Measurements from ENCODE around the gene FAM3C. TPM values are rescaled to one million over a fixed set of nuclear protein-coding genes. Genes with fewer than 3 reads are reported as not detected.
"Not testable (repeated sequence)": the region's sequence is repeated elsewhere in the genome, so short reads cannot be mapped to it uniquely, and the experiment has no call there.

FAM3C gene
- total and polyA plus RNA-seq, 2 of the 4 experiments (the other 2 are of a cell fraction): 11.5 to 45.8 TPM

DNA sequence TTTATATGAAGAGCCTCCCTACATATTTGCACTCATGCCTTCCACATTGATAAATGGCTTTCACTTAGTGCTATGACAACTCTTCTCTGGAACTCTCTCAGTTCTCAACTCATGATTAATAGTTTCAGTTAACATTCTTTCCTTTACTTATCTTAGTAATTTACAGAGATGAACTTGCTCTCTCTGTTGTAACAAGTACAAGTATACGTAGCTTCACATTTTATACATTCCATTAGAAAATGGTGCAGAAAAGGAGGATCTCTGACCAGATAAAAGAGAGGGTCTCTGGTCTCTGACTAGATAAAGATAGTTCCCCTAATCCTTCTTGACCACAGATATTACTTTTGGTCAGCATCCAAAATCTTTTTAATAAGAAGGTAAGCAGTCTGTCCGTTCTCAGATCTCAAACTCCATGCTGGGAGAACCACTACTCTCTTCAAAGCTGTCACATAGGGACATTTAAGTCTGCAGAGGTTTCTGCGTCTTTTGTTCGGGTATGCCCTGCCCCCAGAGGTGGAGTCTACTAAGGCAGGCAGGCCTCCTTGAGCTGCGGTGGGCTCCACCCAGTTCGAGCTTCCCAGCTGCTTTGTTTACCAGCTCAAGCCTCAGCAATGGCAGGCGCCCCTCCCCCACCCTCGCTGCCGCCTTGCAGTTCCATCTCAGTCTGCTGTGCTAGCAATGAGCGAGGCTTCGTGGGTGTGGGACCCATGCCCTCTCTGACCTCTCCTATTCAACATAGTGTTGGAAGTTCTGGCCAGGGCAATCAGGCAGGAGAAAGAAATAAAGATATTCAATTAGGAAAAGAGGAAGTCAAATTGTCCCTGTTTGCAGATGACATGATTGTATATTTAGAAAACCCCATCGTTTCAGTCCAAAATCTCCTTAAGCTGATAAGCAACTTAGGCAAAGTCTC, 42.2 kb upstream of the FAM3C start:
- POLR2A ChIA-PET (ENCODE audit: unreplicated experiment); H2AK5ac ChIP-seq (ENCODE audit: low read depth, low read length); BruUV-seq (replicated peaks); H3K27me3 ChIP-seq (ENCODE audit: control insufficient read depth, insufficient read depth, low read length); H3K36me3 ChIP-seq (ENCODE audit: control insufficient read depth, insufficient read depth, low read length); H3K23ac ChIP-seq (ENCODE audit: low read depth, low read length); H2AK9ac ChIP-seq (replicated peaks; ENCODE audit: low read depth, low read length, poor library complexity); H3K9me1 ChIP-seq (ENCODE audit: insufficient read depth, low read length); H3K79me1 ChIP-seq (ENCODE audit: low read depth in 1 of 2, low read length in 2 of 2); H4K20me1 ChIP-seq (ENCODE audit: insufficient read depth, low read length); in situ Hi-C loops (cut with MboI; ENCODE audit: low sequenced_read_pairs); H2AFZ ChIP-seq (replicated peaks; ENCODE audit: low read length, poor library complexity); dilution Hi-C loops (cut with HindIII; ENCODE audit: low sequenced_read_pairs, unreplicated experiment); H3K4me1 ChIP-seq (ENCODE audit: control insufficient read depth, insufficient read depth, low read length); H3K14ac ChIP-seq (replicated peaks; ENCODE audit: low read depth, low read length); H3K9me3 ChIP-seq (ENCODE audit: control insufficient read depth, insufficient read depth, low read length); intact Hi-C loops (cut with micrococcal nuclease): not testable (repeated sequence)
- H3K4me3 ChIP-seq (ENCODE audit: insufficient read depth, low read depth, low read length): peak overlapping the region; percentile 21; the same call in 1 of the 2 replicates
- H3K18ac ChIP-seq (ENCODE audit: low read depth, low read length): peak overlapping the region; percentile 34
- H2BK15ac ChIP-seq (ENCODE audit: low read depth, low read length): peak overlapping the region; percentile 44; the same call in 1 of the 3 replicates
- ATAC-seq (ENCODE audit: low read depth): peak; percentile 83
- WGBS, 2 experiments (ENCODE audit: extremely low coverage in 2 of 2, insufficient read length in 1 of 2): 11% methylated on average over 4 of the region's 12 CpGs; no CpG with 5 or more reads in 1 of the 2 experiments
- H3K4ac ChIP-seq (ENCODE audit: low read depth, low read length): peak overlapping the region; percentile 2; the same call in 1 of the 2 replicates
- H4K91ac ChIP-seq (ENCODE audit: insufficient read depth, low read depth, low read length): peak overlapping the region; percentile 48; the same call in 1 of the 2 replicates
- peak overlapping the region; percentile 44; the same call in 1 of the 2 replicates for H4K5ac ChIP-seq (ENCODE audit: low read depth, low read length)
- H4K8ac ChIP-seq (ENCODE audit: low read depth in 2 of 2, low read length in 2 of 2): peak overlapping the region; percentile 54 to 65; a peak in 2 of 4 replicates
- H2BK120ac ChIP-seq (ENCODE audit: low read depth, low read length): peak overlapping the region; percentile 79
- peak overlapping the region; percentile 84; the same call in 1 of the 2 replicates for H3K27ac ChIP-seq (ENCODE audit: insufficient read depth, low read length)
- CTCF ChIA-PET: interaction anchor here (1.1 kb wide), 1 partner anchor 36 kb away, joined by 3 read pairs; no protein-coding TSS in a partner anchor
- peak overlapping the region; percentile 58 for H3K4me2 ChIP-seq (ENCODE audit: low read depth, low read length)
- H3K9ac ChIP-seq (ENCODE audit: low read depth, low read length): peak overlapping the region; percentile 60
- peak overlapping the region; percentile 59 for H2BK5ac ChIP-seq (ENCODE audit: low read depth, low read length, poor library complexity, severe bottlenecking)
- peak overlapping the region; percentile 16; the same call in 1 of the 2 replicates for H2BK20ac ChIP-seq (ENCODE audit: low read depth, low read length)
- peak overlapping the region; percentile 71 for H3K56ac ChIP-seq (ENCODE audit: extremely low read depth, insufficient read depth, low read length)
- peak; percentile 5 for DNase-seq

All from IMR-90 (cell line).